Measurements from ENCODE around the gene ETFB.

The ETFB gene

GRCh38 chr19:51372649-51373504 lies 6.7 kb upstream of the ETFB start, which contains the start of gene NKG7:
Gene NKG7 (minus strand): TSS chr19:51372654. CDS start chr19:51372535, 119 bp downstream.
- no peak for DNase-seq

GRCh38 chr19:51372021-51372648 lies 5.9 kb upstream of the ETFB start:
- DNase-seq, result no peak

GRCh38 chr19:51371186-51371690 lies 5.0 kb upstream of the ETFB start:
- DNase-seq, result no peak

GRCh38 chr19:51370230-51370629 lies 4.0 kb upstream of the ETFB start:
- DNase-seq, result no peak

- DNase-seq, result peak in 5 of 58 donors; percentile 27 to 59 (median 54)
Observed at GRCh38 chr19:51368366-51369282, 2.4 kb upstream of the ETFB start, which contains the start of gene CLDND2. Gene CLDND2 (minus strand): TSS chr19:51369003. CDS start chr19:51368577, 426 bp downstream.

- DNase-seq, result peak; percentile 40 to 100 (median 98)
Observed at GRCh38 chr19:51367565-51368365, 1.6 kb upstream of the ETFB start.

GRCh38 chr19:51367255-51367564 lies 1.0 kb upstream of the ETFB start:
- DNase-seq, result peak in 4 of 58 donors; percentile 44 to 69 (median 54)

GRCh38 chr19:51366389-51367254 lies 434 bp upstream of the ETFB start:
- peak; percentile 69 to 99 (median 96) for DNase-seq

- DNase-seq, result peak in 16 of 58 donors; percentile 9 to 52 (median 32)
Observed at GRCh38 chr19:51365211-51365964, 800 bp downstream of the ETFB start.

GRCh38 chr19:51364200-51365106 lies 1.7 kb downstream of the ETFB start:
- peak in 18 of 58 donors; percentile 5 to 64 (median 38) for DNase-seq

- no peak for DNase-seq
Observed at GRCh38 chr19:51361239-51361638, 4.9 kb downstream of the ETFB start.

- peak in 1 of 58 donors; percentile 5 for DNase-seq
Observed at GRCh38 chr19:51359294-51359693, 6.9 kb downstream of the ETFB start.

GRCh38 chr19:51357952-51358351 lies 8.2 kb downstream of the ETFB start:
- no peak for DNase-seq

- DNase-seq, result no peak
Observed at GRCh38 chr19:51356159-51356801, 9.9 kb downstream of the ETFB start.

GRCh38 chr19:51354742-51355148 lies 11.4 kb downstream of the ETFB start:
- peak in 32 of 58 donors; percentile 3 to 79 (median 34) for DNase-seq

GRCh38 chr19:51354103-51354741 lies 12.0 kb downstream of the ETFB start:
- peak in 2 of 58 donors; percentile 9 to 10 for DNase-seq

All from anterior cingulate cortex (tissue), 58 donors.